HG03439 (cell line): ENCODE data around the gene SEPSECS.

ENCODE experiments used
- ATAC-seq: cut with Tn5 transposase; IDR thresholded peaks from one replicate; pipeline ENCODE4 v1.9.1; 2021; ENCODE audit warnings: mild to moderate bottlenecking, moderate library complexity; ENCODE audit not compliant: unreplicated experiment

Gene SEPSECS

GRCh38 chr4:25157081-25157480 lies 3.2 kb downstream of the SEPSECS start:
- ATAC-seq: no peak

- ATAC-seq: no peak
Observed at GRCh38 chr4:25155947-25156346, 4.3 kb downstream of the SEPSECS start.

- ATAC-seq: no peak
Observed at GRCh38 chr4:25154594-25155265, 5.5 kb downstream of the SEPSECS start.

- no peak for ATAC-seq
Observed at GRCh38 chr4:25146076-25146475, 14.2 kb downstream of the SEPSECS start.

GRCh38 chr4:25144870-25145481 lies 15.3 kb downstream of the SEPSECS start:
- ATAC-seq: no peak

- no peak for ATAC-seq
Observed at GRCh38 chr4:25142468-25142867, 17.8 kb downstream of the SEPSECS start.

GRCh38 chr4:25141592-25141991 lies 18.7 kb downstream of the SEPSECS start:
- ATAC-seq: no peak

GRCh38 chr4:25133132-25133531 lies 27.1 kb downstream of the SEPSECS start:
- no peak for ATAC-seq

- no peak for ATAC-seq
Observed at GRCh38 chr4:25131926-25132325, 28.3 kb downstream of the SEPSECS start.

GRCh38 chr4:25131381-25131780 lies 28.9 kb downstream of the SEPSECS start:
- no peak for ATAC-seq

GRCh38 chr4:25129917-25130316 lies 30.3 kb downstream of the SEPSECS start:
- no peak for ATAC-seq

- no peak for ATAC-seq
Observed at GRCh38 chr4:25128671-25129070, 31.6 kb downstream of the SEPSECS start.

GRCh38 chr4:25123236-25123635 lies 37.0 kb downstream of the SEPSECS start:
- peak; percentile 95 for ATAC-seq

- no peak for ATAC-seq
Observed at GRCh38 chr4:25120146-25120940, 39.9 kb downstream of the SEPSECS start.

GRCh38 chr4:25117716-25118472 lies 42.4 kb downstream of the SEPSECS start:
- no peak for ATAC-seq

GRCh38 chr4:25117274-25117673 lies 43.0 kb downstream of the SEPSECS start:
- ATAC-seq: no peak

- ATAC-seq: no peak
Observed at GRCh38 chr4:25113915-25114904, 46.0 kb downstream of the SEPSECS start.

GRCh38 chr4:25112995-25113380 lies 47.3 kb downstream of the SEPSECS start:
- no peak for ATAC-seq

- no peak for ATAC-seq
Observed at GRCh38 chr4:25112366-25112994, 47.8 kb downstream of the SEPSECS start.
